Measurements from ENCODE around the gene LRSAM1.

LRSAM1 gene

GRCh38 chr9:127500399-127500798, 49.1 kb downstream of the LRSAM1 start:
- Histone ChIP-seq H3K79me2 (ENCODE audit: insufficient read depth, low read depth) (no peaks in the 10 kb centered on the region), H3K4me1 (ENCODE audit: low read depth, poor library complexity, severe bottlenecking) (no peaks in the 10 kb centered on the region), H3K27me3 (ENCODE audit: insufficient read depth, low read depth) (no peaks in the 10 kb centered on the region), H3K9ac (no peak overlapping the region), H3K4me2 (no peak overlapping the region), H3K27ac (no peak overlapping the region), H3K4me3 (IDR thresholded peaks at IDR 0.05; ENCODE audit: insufficient read depth, low read depth, low read length) (no peak overlapping the region), H2AFZ (ENCODE audit: low read depth) (no peak overlapping the region), H3K36me3 (ENCODE audit: insufficient read depth) (no peaks in the 10 kb centered on the region), H4K20me1 (ENCODE audit: insufficient read depth) (no peaks in the 10 kb centered on the region)
- TF ChIP-seq, protein P1, sequence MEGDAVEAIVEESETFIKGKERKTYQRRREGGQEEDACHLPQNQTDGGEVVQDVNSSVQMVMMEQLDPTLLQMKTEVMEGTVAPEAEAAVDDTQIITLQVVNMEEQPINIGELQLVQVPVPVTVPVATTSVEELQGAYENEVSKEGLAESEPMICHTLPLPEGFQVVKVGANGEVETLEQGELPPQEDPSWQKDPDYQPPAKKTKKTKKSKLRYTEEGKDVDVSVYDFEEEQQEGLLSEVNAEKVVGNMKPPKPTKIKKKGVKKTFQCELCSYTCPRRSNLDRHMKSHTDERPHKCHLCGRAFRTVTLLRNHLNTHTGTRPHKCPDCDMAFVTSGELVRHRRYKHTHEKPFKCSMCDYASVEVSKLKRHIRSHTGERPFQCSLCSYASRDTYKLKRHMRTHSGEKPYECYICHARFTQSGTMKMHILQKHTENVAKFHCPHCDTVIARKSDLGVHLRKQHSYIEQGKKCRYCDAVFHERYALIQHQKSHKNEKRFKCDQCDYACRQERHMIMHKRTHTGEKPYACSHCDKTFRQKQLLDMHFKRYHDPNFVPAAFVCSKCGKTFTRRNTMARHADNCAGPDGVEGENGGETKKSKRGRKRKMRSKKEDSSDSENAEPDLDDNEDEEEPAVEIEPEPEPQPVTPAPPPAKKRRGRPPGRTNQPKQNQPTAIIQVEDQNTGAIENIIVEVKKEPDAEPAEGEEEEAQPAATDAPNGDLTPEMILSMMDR (conservative IDR thresholded peaks at IDR 0.05; ENCODE audit: low read depth, low read length): no peak

- H3K36me3 ChIP-seq (ENCODE audit: insufficient read depth): no peaks in the 10 kb centered on the region
- H3K9ac ChIP-seq: no peak overlapping the region
- no peak overlapping the region for H3K4me2 ChIP-seq
- no peaks in the 10 kb centered on the region for H3K4me1 ChIP-seq (ENCODE audit: low read depth, poor library complexity, severe bottlenecking)
- H3K27ac ChIP-seq: no peak overlapping the region
- H3K4me3 ChIP-seq (IDR thresholded peaks at IDR 0.05; ENCODE audit: insufficient read depth, low read depth, low read length): no peak overlapping the region
- no peaks in the 10 kb centered on the region for H4K20me1 ChIP-seq (ENCODE audit: insufficient read depth)
- H3K79me2 ChIP-seq (ENCODE audit: insufficient read depth, low read depth): no peaks in the 10 kb centered on the region
- no peak overlapping the region for H2AFZ ChIP-seq (ENCODE audit: low read depth)
- no peaks in the 10 kb centered on the region for H3K27me3 ChIP-seq (ENCODE audit: insufficient read depth, low read depth)
- TF ChIP-seq, protein P1 (conservative IDR thresholded peaks at IDR 0.05; ENCODE audit: low read depth, low read length): no peak
Measured at GRCh38 chr9:127500862-127501261, 49.6 kb downstream of the LRSAM1 start.

DNA sequence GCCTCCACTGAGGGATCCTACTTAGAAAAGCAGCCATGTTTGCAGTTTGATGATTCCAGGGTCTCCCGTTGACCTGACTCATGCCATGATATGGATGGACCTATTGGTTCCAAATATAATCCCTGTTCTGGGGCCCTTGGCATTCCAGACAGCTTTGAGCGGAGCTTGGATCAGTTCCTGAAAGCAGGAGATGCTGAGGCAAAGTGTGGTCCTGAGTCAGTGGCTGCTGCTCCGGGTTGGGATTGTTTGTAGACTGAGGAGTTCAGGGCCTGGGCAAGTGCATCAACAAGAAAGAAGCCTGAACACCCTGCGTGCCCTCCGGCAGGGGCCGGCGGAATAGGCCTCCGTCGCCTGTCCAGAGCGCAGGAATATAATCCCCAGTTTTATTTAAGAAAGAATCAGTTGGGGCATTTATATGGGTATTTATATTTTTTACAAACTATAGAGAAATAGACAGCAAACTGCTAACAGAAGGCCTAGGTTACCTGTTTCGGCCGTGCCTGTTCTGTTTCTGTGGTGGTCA, 50.6 kb downstream of the LRSAM1 start:
- no peak overlapping the region for H2AFZ ChIP-seq (ENCODE audit: low read depth)
- H3K27ac ChIP-seq: no peak overlapping the region
- no peaks in the 10 kb centered on the region for H4K20me1 ChIP-seq (ENCODE audit: insufficient read depth)
- H3K9ac ChIP-seq: no peak overlapping the region
- H3K79me2 ChIP-seq (ENCODE audit: insufficient read depth, low read depth): no peaks in the 10 kb centered on the region
- TF ChIP-seq, protein P1 (conservative IDR thresholded peaks at IDR 0.05; ENCODE audit: low read depth, low read length): no peak
- no peak overlapping the region for H3K4me3 ChIP-seq (IDR thresholded peaks at IDR 0.05; ENCODE audit: insufficient read depth, low read depth, low read length)
- no peaks in the 10 kb centered on the region for H3K27me3 ChIP-seq (ENCODE audit: insufficient read depth, low read depth)
- H3K36me3 ChIP-seq (ENCODE audit: insufficient read depth): no peaks in the 10 kb centered on the region
- no peaks in the 10 kb centered on the region for H3K4me1 ChIP-seq (ENCODE audit: low read depth, poor library complexity, severe bottlenecking)
- no peak overlapping the region for H3K4me2 ChIP-seq

DNA sequence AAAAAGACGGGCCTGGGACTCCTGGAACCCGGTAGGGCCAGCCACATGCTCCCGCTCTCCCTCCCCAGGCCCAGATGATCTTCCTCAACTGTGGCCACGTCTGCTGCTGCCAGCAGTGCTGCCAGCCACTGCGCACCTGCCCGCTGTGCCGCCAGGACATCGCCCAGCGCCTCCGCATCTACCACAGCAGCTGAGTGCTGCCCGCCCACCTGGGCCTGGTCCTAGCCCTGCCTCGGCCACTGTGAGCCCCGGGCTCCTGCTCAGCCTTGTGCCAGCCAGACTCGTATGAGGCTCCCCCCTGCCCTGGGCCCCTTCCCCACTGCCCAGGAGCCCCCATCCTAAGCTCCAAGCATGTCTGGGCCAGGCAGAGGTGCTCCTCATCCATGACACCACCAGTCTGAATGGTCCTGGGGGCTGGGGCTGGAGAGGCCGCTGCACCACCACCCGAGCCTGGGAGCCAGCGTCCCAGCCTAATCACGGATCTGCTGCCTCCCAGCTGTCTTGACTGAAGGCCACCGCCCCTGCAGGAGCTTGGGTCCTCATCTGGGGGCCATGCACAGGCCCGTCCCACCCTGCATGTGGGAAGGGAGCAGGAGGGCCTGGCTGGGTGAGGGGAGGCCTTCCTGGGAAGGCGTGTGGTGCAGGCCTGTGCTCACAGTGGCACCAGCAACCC, 51.5 kb downstream of the LRSAM1 start:
- no peak overlapping the region for H3K4me3 ChIP-seq (IDR thresholded peaks at IDR 0.05; ENCODE audit: insufficient read depth, low read depth, low read length)
- no peak overlapping the region for H3K4me2 ChIP-seq
- TF ChIP-seq, protein P1 (conservative IDR thresholded peaks at IDR 0.05; ENCODE audit: low read depth, low read length): no peak
- H3K27me3 ChIP-seq (ENCODE audit: insufficient read depth, low read depth): no peaks in the 10 kb centered on the region
- H3K36me3 ChIP-seq (ENCODE audit: insufficient read depth): no peaks in the 10 kb centered on the region
- no peak overlapping the region for H2AFZ ChIP-seq (ENCODE audit: low read depth)
- H3K27ac ChIP-seq: no peak overlapping the region
- no peak overlapping the region for H3K9ac ChIP-seq
- H3K79me2 ChIP-seq (ENCODE audit: insufficient read depth, low read depth): no peaks in the 10 kb centered on the region
- no peaks in the 10 kb centered on the region for H3K4me1 ChIP-seq (ENCODE audit: low read depth, poor library complexity, severe bottlenecking)
- no peaks in the 10 kb centered on the region for H4K20me1 ChIP-seq (ENCODE audit: insufficient read depth)
